NCI-H1930 (cell line): Measurements from ENCODE around the gene BIN2.
"Not testable (repeated sequence)": the region's sequence is repeated elsewhere in the genome, so short reads cannot be mapped to it uniquely, and the experiment has no call there.

Experiments
- DNase-seq, 2 experiments: peaks; one replicate each; lab custom pipeline; 2025; lab: John Stamatoyannopoulos, UW

The BIN2 gene

GRCh38 chr12:51311389-51311788, 12.6 kb downstream of the BIN2 start:
- no peak for DNase-seq

- DNase-seq, result no peak
Measured at GRCh38 chr12:51307655-51308593, 16.1 kb downstream of the BIN2 start.

GRCh38 chr12:51306507-51306906, 17.5 kb downstream of the BIN2 start:
- no peak for DNase-seq

GRCh38 chr12:51300768-51301167, 23.2 kb downstream of the BIN2 start:
- not testable (repeated sequence) for DNase-seq

- DNase-seq, result no peak
Measured at GRCh38 chr12:51295651-51296050, 28.3 kb downstream of the BIN2 start.

GRCh38 chr12:51294097-51294496, 29.9 kb downstream of the BIN2 start:
- not testable (repeated sequence) for DNase-seq

GRCh38 chr12:51293696-51294095, 30.3 kb downstream of the BIN2 start:
- no peak for DNase-seq

- not testable (repeated sequence) for DNase-seq
Measured at GRCh38 chr12:51291603-51292513, 32.1 kb downstream of the BIN2 start.

GRCh38 chr12:51285843-51286242, 38.1 kb downstream of the BIN2 start:
- no peak for DNase-seq

GRCh38 chr12:51281202-51281924, 42.6 kb downstream of the BIN2 start:
- no peak for DNase-seq

GRCh38 chr12:51275088-51275487, 48.9 kb downstream of the BIN2 start:
- no peak for DNase-seq

- DNase-seq, result not testable (repeated sequence)
Measured at GRCh38 chr12:51272810-51273209, 51.2 kb downstream of the BIN2 start.

GRCh38 chr12:51270951-51271518, 52.9 kb downstream of the BIN2 start:
- no peak for DNase-seq

GRCh38 chr12:51270067-51270950, 53.7 kb downstream of the BIN2 start, which contains the start of gene SMAGP:
Gene SMAGP (minus strand): TSS chr12:51270415. CDS start chr12:51269278, 1,137 bp downstream.
- peak; percentile 53 to 62 for DNase-seq

GRCh38 chr12:51269174-51270066, 54.6 kb downstream of the BIN2 start:
- DNase-seq, result peak; percentile 44 to 50

GRCh38 chr12:51265024-51265423, 59.0 kb downstream of the BIN2 start:
- no peak for DNase-seq

- no peak for DNase-seq
Measured at GRCh38 chr12:51264297-51264696, 59.7 kb downstream of the BIN2 start.

GRCh38 chr12:51263341-51263740, 60.6 kb downstream of the BIN2 start:
- no peak for DNase-seq

GRCh38 chr12:51262758-51263177, 61.2 kb downstream of the BIN2 start:
- DNase-seq, result peak in 1 of 2 experiments; percentile 21
